Trophoblast cell (in vitro differentiated cells and primary cell): Measurements from ENCODE around the gene FIGNL2.

Experiments
- DNase-seq, 2 donors: peaks; one replicate each; pipeline ENCODE4 v3.0.0-alpha.2; 2016
- H2AFZ ChIP-seq: 2 replicates; pipeline ENCODE4 v1.6.1; 2013; ENCODE audit warnings: low read length, moderate library complexity, mild to moderate bottlenecking; ENCODE audit not compliant: insufficient read depth, poor library complexity
- H2AK5ac ChIP-seq: 2 replicates; pipeline ENCODE4 v1.6.1; 2013; ENCODE audit warnings: mild to moderate bottlenecking, low read length
- H2BK120ac ChIP-seq: 2 replicates; pipeline ENCODE4 v1.6.1; 2013; ENCODE audit warnings: low read length, mild to moderate bottlenecking, moderate library complexity; ENCODE audit not compliant: insufficient read depth, poor library complexity
- H2BK12ac ChIP-seq: 2 replicates; pipeline ENCODE4 v1.6.1; 2013; ENCODE audit warnings: mild to moderate bottlenecking, low read length, moderate library complexity
- H2BK5ac ChIP-seq: 2 replicates; pipeline ENCODE4 v1.6.1; 2013; ENCODE audit warnings: low read length, low read depth, moderate library complexity, mild to moderate bottlenecking; ENCODE audit not compliant: poor library complexity
- H3K14ac ChIP-seq: 2 replicates; pipeline ENCODE4 v1.6.1; 2013; ENCODE audit warnings: mild to moderate bottlenecking, low read length
- H3K18ac ChIP-seq: 2 replicates; pipeline ENCODE4 v1.6.1; 2013; ENCODE audit warnings: mild to moderate bottlenecking, low read length
- H3K23ac ChIP-seq: 2 replicates; pipeline ENCODE4 v1.6.1; 2013; ENCODE audit warnings: low read length
- H3K27ac ChIP-seq: 2 replicates; pipeline ENCODE4 v1.5.1; 2013; ENCODE audit warnings: low read depth, mild to moderate bottlenecking, inconsistent platforms, low read length, moderate library complexity
- H3K27me3 ChIP-seq: 2 replicates; pipeline ENCODE4 v1.6.1; 2013; ENCODE audit warnings: inconsistent platforms, mild to moderate bottlenecking, low read length, moderate library complexity; ENCODE audit not compliant: insufficient read depth
- H3K36me3 ChIP-seq, 2 experiments: 1 replicate in 1 of 2; 2 replicates in 1 of 2; pipeline ENCODE4 v1.6.1; 2013; ENCODE audit warnings: low read length in 2 of 2, mild to moderate bottlenecking in 2 of 2, moderate library complexity in 1 of 2; ENCODE audit not compliant: insufficient read depth in 2 of 2, control insufficient read depth in 1 of 2
- H3K4ac ChIP-seq: 2 replicates; pipeline ENCODE4 v1.6.1; 2013; ENCODE audit warnings: low read depth, mild to moderate bottlenecking, low read length, moderate library complexity
- H3K4me1 ChIP-seq, 2 experiments: 1 replicate in 1 of 2; 2 replicates in 1 of 2; pipeline ENCODE4 v1.6.1; 2013; ENCODE audit warnings: low read length in 2 of 2, mild to moderate bottlenecking in 2 of 2, moderate library complexity in 1 of 2; ENCODE audit not compliant: insufficient read depth in 2 of 2, control insufficient read depth in 1 of 2
- H3K4me2 ChIP-seq: 2 replicates; pipeline ENCODE4 v1.6.1; 2013; ENCODE audit warnings: inconsistent platforms, mild to moderate bottlenecking, low read length, moderate library complexity
- H3K4me3 ChIP-seq: 2 replicates; pipeline ENCODE4 v1.5.1; 2013; ENCODE audit warnings: mild to moderate bottlenecking, low read depth, low read length, inconsistent platforms
- H3K79me1 ChIP-seq: one replicate; pipeline ENCODE4 v1.6.1; 2013; ENCODE audit warnings: low read length
- H3K79me2 ChIP-seq: 2 replicates; pipeline ENCODE4 v1.6.1; 2013; ENCODE audit warnings: low read length, mild to moderate bottlenecking; ENCODE audit not compliant: control insufficient read depth, insufficient read depth, poor library complexity
- H3K9ac ChIP-seq: 2 replicates; pipeline ENCODE4 v1.6.1; 2013; ENCODE audit warnings: mild to moderate bottlenecking, low read length
- H3K9me3 ChIP-seq: 2 replicates; pipeline ENCODE4 v1.6.1; 2013; ENCODE audit warnings: low read depth, mild to moderate bottlenecking, control low read depth, inconsistent platforms, low read length; ENCODE audit not compliant: insufficient read depth
- H4K12ac ChIP-seq: 2 replicates; pipeline ENCODE4 v1.6.1; 2013; ENCODE audit warnings: low read depth, mild to moderate bottlenecking, low read length, moderate library complexity
- H4K8ac ChIP-seq: 2 replicates; pipeline ENCODE4 v1.6.1; 2013; ENCODE audit warnings: low read depth, mild to moderate bottlenecking, low read length, moderate library complexity
- H4K91ac ChIP-seq: one replicate; pipeline ENCODE4 v1.6.1; 2013; ENCODE audit warnings: low read depth, mild to moderate bottlenecking, low read length, moderate library complexity
- WGBS: extraction: QIAGEN DNeasy Blood & Tissue Kit; methylation state at CpG from one replicate; pipeline ENCODE4 v1.1.7; 2013; ENCODE audit warnings: missing lambda C conversion rate; ENCODE audit not compliant: insufficient read length, insufficient coverage; ENCODE audit errors: extremely low coverage; 5-methylcytosine and 5-hydroxymethylcytosine counted together

FIGNL2 gene

DNA sequence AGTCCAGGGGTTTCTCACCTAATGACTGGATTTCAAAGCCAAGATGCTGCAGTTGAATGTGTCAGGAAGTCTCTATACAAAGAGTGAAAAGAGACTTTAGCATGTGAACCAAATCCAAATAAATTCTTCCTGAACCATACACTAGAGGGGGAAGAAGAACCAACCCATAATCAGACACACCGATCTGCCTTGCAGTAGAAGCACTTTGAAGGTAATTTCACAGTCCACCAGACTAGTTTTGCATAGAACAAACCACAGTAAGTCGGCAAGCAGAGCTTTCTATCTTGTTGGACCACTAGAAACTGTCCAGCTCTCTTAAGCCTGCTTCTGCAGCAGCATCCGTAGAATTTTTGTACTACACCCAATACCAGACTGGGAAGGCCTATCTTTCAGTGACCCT, 39.3 kb downstream of the FIGNL2 start:
- Histone ChIP-seq H3K79me2 (peaks cover 2% of the 10 kb centered on the region), H3K23ac (no peak overlapping the region), H3K27me3 (no peaks in the 10 kb centered on the region), H2BK120ac (no peak overlapping the region), H3K18ac (no peak overlapping the region), H3K4me2 (no peak overlapping the region), H3K4me3 (no peak overlapping the region), H4K91ac (no peak overlapping the region), H3K14ac (no peak overlapping the region), H2BK5ac (no peak overlapping the region), H3K9me3 (no peaks in the 10 kb centered on the region), H3K9ac (no peak overlapping the region), H3K27ac (no peak overlapping the region), H3K36me3 (peaks cover 0 to 2% of the 10 kb centered on the region in 2 experiments), H3K4me1 (peaks cover 3% of the 10 kb centered on the region in 2 experiments), H4K8ac (no peak overlapping the region), H4K12ac (no peak overlapping the region), H3K79me1 (peaks cover 5% of the 10 kb centered on the region), H2BK12ac (no peak overlapping the region), H2AFZ (no peak overlapping the region), H2AK5ac (no peak overlapping the region), H3K4ac (no peak overlapping the region)
- no peak for DNase-seq
- WGBS, result no CpG with 5 or more reads among the region's 3 CpGs

DNA sequence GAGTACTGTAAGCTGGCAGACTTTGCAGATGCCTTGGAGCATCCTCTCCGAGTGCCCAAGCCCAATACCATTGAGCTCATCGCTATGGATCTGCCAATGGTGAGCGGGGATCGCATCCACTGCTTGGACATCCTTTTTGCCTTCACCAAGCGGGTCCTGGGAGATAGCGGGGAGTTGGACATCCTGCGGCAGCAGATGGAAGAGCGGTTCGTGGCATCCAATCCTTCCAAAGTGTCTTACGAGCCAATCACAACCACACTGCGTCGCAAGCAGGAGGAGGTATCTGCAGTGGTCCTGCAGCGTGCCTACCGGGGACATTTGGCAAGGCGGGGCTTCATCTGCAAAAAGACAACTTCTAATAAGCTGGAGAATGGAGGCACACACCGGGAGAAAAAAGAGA, 41.6 kb downstream of the FIGNL2 start:
- H3K36me3 ChIP-seq, result no peaks in the 10 kb centered on the region
- no peak overlapping the region for H2BK5ac ChIP-seq
- no peak overlapping the region for H3K14ac ChIP-seq
- no peak overlapping the region for H3K18ac ChIP-seq
- no CpG with 5 or more reads among the region's 16 CpGs for WGBS
- no peak overlapping the region for H3K27ac ChIP-seq
- no peaks in the 10 kb centered on the region for H3K79me2 ChIP-seq
- no peak overlapping the region for H2BK120ac ChIP-seq
- H3K4me1 ChIP-seq, result no peaks in the 10 kb centered on the region
- no peak overlapping the region for H2AK5ac ChIP-seq
- H3K4ac ChIP-seq, result no peak overlapping the region
- no peak overlapping the region for H3K9ac ChIP-seq
- no peak overlapping the region for H3K23ac ChIP-seq
- DNase-seq, result no peak
- no peak overlapping the region for H2AFZ ChIP-seq
- no peak overlapping the region for H2BK12ac ChIP-seq
- no peak overlapping the region for H3K4me3 ChIP-seq
- H3K79me1 ChIP-seq, result no peaks in the 10 kb centered on the region
- no peak overlapping the region for H4K8ac ChIP-seq
- H3K9me3 ChIP-seq, result no peaks in the 10 kb centered on the region
- no peak overlapping the region for H4K91ac ChIP-seq
- H3K27me3 ChIP-seq, result no peaks in the 10 kb centered on the region
- no peak overlapping the region for H3K4me2 ChIP-seq
- no peak overlapping the region for H4K12ac ChIP-seq

DNA sequence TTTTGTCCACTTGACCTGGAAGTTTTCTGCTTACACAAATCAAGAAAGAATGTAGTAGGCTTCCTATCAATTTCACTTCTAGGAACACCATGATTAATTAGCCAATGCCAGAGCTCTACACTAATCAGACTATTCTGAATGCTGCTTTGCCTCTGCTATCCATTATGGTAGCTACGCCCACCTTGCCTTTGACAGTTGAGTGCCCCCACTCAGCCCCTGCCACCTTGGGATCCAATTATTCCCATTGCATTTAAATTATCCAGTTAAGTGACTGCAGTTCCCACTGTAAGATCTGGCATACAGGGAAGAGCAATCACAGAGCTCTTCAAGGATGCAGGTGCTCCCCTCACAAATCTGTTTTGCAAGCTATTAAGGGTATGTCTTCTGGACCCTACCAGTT, 47.5 kb downstream of the FIGNL2 start:
- no peaks in the 10 kb centered on the region for H3K4me1 ChIP-seq
- H3K9ac ChIP-seq, result no peak overlapping the region
- H2BK12ac ChIP-seq, result no peak overlapping the region
- H2AK5ac ChIP-seq, result no peak overlapping the region
- H4K91ac ChIP-seq, result no peak overlapping the region
- no peak overlapping the region for H4K8ac ChIP-seq
- no peak overlapping the region for H3K18ac ChIP-seq
- no peak overlapping the region for H3K4me3 ChIP-seq
- H3K27ac ChIP-seq, result no peak overlapping the region
- DNase-seq, result no peak
- no peaks in the 10 kb centered on the region for H3K79me2 ChIP-seq
- no peak overlapping the region for H4K12ac ChIP-seq
- no peak overlapping the region for H3K4ac ChIP-seq
- H3K4me2 ChIP-seq, result no peak overlapping the region
- no peak overlapping the region for H3K23ac ChIP-seq
- H2AFZ ChIP-seq, result no peak overlapping the region
- no peak overlapping the region for H2BK120ac ChIP-seq
- peaks cover 1% of the 10 kb centered on the region for H3K9me3 ChIP-seq
- no peaks in the 10 kb centered on the region for H3K36me3 ChIP-seq
- WGBS, result no CpG with 5 or more reads among the region's 1 CpG
- no peaks in the 10 kb centered on the region for H3K27me3 ChIP-seq
- no peak overlapping the region for H3K14ac ChIP-seq
- no peak overlapping the region for H2BK5ac ChIP-seq
- H3K79me1 ChIP-seq, result no peaks in the 10 kb centered on the region

DNA sequence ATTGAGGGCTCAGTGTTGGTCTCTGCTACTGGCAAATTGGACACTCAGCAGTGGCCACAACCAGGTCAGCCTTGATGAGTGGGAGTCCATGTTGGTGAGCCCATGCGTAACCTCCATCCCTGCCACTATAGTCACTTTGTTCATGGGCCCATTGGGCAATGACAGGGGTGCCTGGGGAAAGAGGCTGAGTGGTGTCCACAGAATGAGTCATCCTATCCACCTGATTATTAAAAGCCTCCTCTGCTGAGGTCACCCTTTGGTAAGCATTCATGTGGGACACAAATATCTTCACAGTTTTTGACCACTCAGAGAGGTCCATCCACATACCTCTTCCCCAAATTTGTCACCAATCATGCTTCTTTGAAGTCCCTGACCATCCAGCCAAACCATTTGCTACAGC, 50.0 kb downstream of the FIGNL2 start:
- Histone ChIP-seq H3K36me3 (no peaks in the 10 kb centered on the region), H3K79me2 (no peaks in the 10 kb centered on the region), H3K14ac (no peak overlapping the region), H2AK5ac (no peak overlapping the region), H2AFZ (no peak overlapping the region), H3K4me3 (no peak overlapping the region), H3K4ac (no peak overlapping the region), H2BK120ac (no peak overlapping the region), H3K4me2 (no peak overlapping the region), H3K4me1 (no peaks in the 10 kb centered on the region), H4K91ac (no peak overlapping the region), H3K9ac (no peak overlapping the region), H2BK5ac (no peak overlapping the region), H3K18ac (no peak overlapping the region), H3K79me1 (no peaks in the 10 kb centered on the region), H3K9me3 (peaks cover 1% of the 10 kb centered on the region), H3K23ac (no peak overlapping the region), H2BK12ac (no peak overlapping the region), H3K27me3 (no peaks in the 10 kb centered on the region), H3K27ac (no peak overlapping the region), H4K12ac (no peak overlapping the region), H4K8ac (no peak overlapping the region)
- no CpG with 5 or more reads among the region's 1 CpG for WGBS
- no peak for DNase-seq
